Measurements from ENCODE around the gene CNIH1.

Gene CNIH1

GRCh38 chr14:54440873-54441868, at the start of gene CNIH1:
TSS of gene CNIH1 (minus strand) at chr14:54441374. CDS start at chr14:54441327, 47 bp downstream.
- peak; percentile 78 for TF ChIP-seq CTCF (conservative IDR thresholded peaks at IDR 0.05; ENCODE audit: low read depth, low read length)
- Histone ChIP-seq H3K4me3 (IDR thresholded peaks at IDR 0.05; ENCODE audit: insufficient read depth, low read depth, low read length) (no peak within 1 kb of the TSS), H3K4me1 (ENCODE audit: low read depth, poor library complexity, severe bottlenecking) (peaks cover 17% of the 10 kb centered on the region), H3K9ac (peak within 1 kb of the TSS; percentile 62; the same call in 1 of the 2 replicates), H3K79me2 (ENCODE audit: insufficient read depth, low read depth) (peaks cover 41% of the 10 kb centered on the region), H4K20me1 (ENCODE audit: insufficient read depth) (no peaks in the 10 kb centered on the region), H2AFZ (ENCODE audit: low read depth) (peak within 1 kb of the TSS; percentile 95), H3K27me3 (ENCODE audit: insufficient read depth, low read depth) (no peaks in the 10 kb centered on the region), H3K36me3 (ENCODE audit: insufficient read depth) (no peaks in the 10 kb centered on the region), H3K27ac (peak within 1 kb of the TSS; percentile 73), H3K4me2 (peak within 1 kb of the TSS; percentile 71)

GRCh38 chr14:54490445-54491175, 49.4 kb upstream of the CNIH1 start:
- Histone ChIP-seq H2AFZ (ENCODE audit: low read depth) (no peak overlapping the region), H4K20me1 (ENCODE audit: insufficient read depth) (no peaks in the 10 kb centered on the region), H3K27me3 (ENCODE audit: insufficient read depth, low read depth) (no peaks in the 10 kb centered on the region), H3K4me1 (ENCODE audit: low read depth, poor library complexity, severe bottlenecking) (peaks cover 22% of the 10 kb centered on the region), H3K4me2 (no peak overlapping the region), H3K9ac (no peak overlapping the region), H3K36me3 (ENCODE audit: insufficient read depth) (no peaks in the 10 kb centered on the region), H3K27ac (no peak overlapping the region), H3K4me3 (IDR thresholded peaks at IDR 0.05; ENCODE audit: insufficient read depth, low read depth, low read length) (no peak overlapping the region), H3K79me2 (ENCODE audit: insufficient read depth, low read depth) (peaks cover 29% of the 10 kb centered on the region; the same call in 1 of the 2 replicates)
- no peak for TF ChIP-seq CTCF (conservative IDR thresholded peaks at IDR 0.05; ENCODE audit: low read depth, low read length)

- Histone ChIP-seq H3K4me3 (IDR thresholded peaks at IDR 0.05; ENCODE audit: insufficient read depth, low read depth, low read length) (no peak overlapping the region), H3K27me3 (ENCODE audit: insufficient read depth, low read depth) (no peaks in the 10 kb centered on the region), H3K4me1 (ENCODE audit: low read depth, poor library complexity, severe bottlenecking) (peaks cover 25% of the 10 kb centered on the region), H3K79me2 (ENCODE audit: insufficient read depth, low read depth) (peaks cover 36% of the 10 kb centered on the region; the same call in 1 of the 2 replicates), H3K4me2 (peak overlapping the region; percentile 68), H4K20me1 (ENCODE audit: insufficient read depth) (no peaks in the 10 kb centered on the region), H3K27ac (peak overlapping the region; percentile 43; the same call in 1 of the 2 replicates), H3K9ac (peak overlapping the region; percentile 77; the same call in 1 of the 2 replicates), H2AFZ (ENCODE audit: low read depth) (peak overlapping the region; percentile 91), H3K36me3 (ENCODE audit: insufficient read depth) (no peaks in the 10 kb centered on the region)
- TF ChIP-seq CTCF (conservative IDR thresholded peaks at IDR 0.05; ENCODE audit: low read depth, low read length) = no peak
Measured at GRCh38 chr14:54489731-54490444, 48.7 kb upstream of the CNIH1 start.

GRCh38 chr14:54489318-54489683, 48.1 kb upstream of the CNIH1 start:
- no peaks in the 10 kb centered on the region for H3K27me3 ChIP-seq (ENCODE audit: insufficient read depth, low read depth)
- H2AFZ ChIP-seq (ENCODE audit: low read depth) = peak overlapping the region; percentile 91
- H4K20me1 ChIP-seq (ENCODE audit: insufficient read depth) = no peaks in the 10 kb centered on the region
- H3K4me1 ChIP-seq (ENCODE audit: low read depth, poor library complexity, severe bottlenecking) = peaks cover 28% of the 10 kb centered on the region
- H3K4me2 ChIP-seq = peak overlapping the region; percentile 68
- peak overlapping the region; percentile 77; the same call in 1 of the 2 replicates for H3K9ac ChIP-seq
- TF ChIP-seq CTCF (conservative IDR thresholded peaks at IDR 0.05; ENCODE audit: low read depth, low read length) = no peak
- no peaks in the 10 kb centered on the region for H3K36me3 ChIP-seq (ENCODE audit: insufficient read depth)
- H3K4me3 ChIP-seq (IDR thresholded peaks at IDR 0.05; ENCODE audit: insufficient read depth, low read depth, low read length) = no peak overlapping the region
- H3K79me2 ChIP-seq (ENCODE audit: insufficient read depth, low read depth) = peaks cover 42% of the 10 kb centered on the region; the same call in 1 of the 2 replicates
- H3K27ac ChIP-seq = peak overlapping the region; percentile 43; the same call in 1 of the 2 replicates

Measured in KMS-11 (cell line).